ENCODE results near the gene GABRB2.

Gene GABRB2

DNA sequence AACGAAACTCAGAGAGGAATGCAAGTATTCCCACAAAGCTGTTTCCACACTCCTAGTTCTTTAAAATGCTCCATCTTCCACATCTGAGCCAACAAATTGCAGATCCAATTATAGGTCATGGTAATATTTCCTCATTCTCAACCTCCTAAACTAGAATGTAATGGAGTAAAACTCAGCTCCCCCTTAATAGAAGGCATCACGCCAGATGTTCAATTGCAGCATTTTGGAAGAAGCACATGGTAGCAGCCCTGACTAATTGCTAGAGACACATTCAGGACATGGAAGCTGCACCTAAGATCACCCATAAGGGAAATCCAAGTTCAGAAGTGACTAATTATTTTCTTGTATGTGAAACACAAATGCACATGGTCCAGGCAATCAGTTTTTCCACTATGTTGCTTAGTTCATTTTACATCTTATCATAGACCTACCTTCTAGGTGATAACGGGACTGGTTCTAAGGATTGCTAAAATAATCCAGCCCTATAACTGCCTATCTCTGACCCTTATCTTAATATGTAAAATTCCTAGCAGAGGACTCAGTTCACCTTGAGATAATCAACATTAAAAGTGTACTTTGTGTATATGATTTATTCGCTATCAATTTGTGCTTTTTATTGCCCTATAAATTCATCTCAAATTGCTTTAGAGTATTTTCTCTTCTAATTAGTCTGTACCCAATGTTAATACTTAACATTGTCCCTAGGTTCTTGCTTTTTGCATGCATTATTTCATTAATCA lies 75.1 kb downstream of the GABRB2 start:
- no peak for DNase-seq (ENCODE audit: low read depth in 1 of 2, low spot score in 1 of 2)

- no peak for DNase-seq (ENCODE audit: low read depth in 1 of 2, low spot score in 1 of 2)
Measured at GRCh38 chr5:161467703-161468102, 78.8 kb downstream of the GABRB2 start.

- DNase-seq (ENCODE audit: low read depth in 1 of 2, low spot score in 1 of 2) = no peak
Measured at GRCh38 chr5:161460741-161461140, 85.8 kb downstream of the GABRB2 start.

GRCh38 chr5:161446655-161447054 lies 99.9 kb downstream of the GABRB2 start:
- no peak for DNase-seq (ENCODE audit: low read depth in 1 of 2, low spot score in 1 of 2)

DNA sequence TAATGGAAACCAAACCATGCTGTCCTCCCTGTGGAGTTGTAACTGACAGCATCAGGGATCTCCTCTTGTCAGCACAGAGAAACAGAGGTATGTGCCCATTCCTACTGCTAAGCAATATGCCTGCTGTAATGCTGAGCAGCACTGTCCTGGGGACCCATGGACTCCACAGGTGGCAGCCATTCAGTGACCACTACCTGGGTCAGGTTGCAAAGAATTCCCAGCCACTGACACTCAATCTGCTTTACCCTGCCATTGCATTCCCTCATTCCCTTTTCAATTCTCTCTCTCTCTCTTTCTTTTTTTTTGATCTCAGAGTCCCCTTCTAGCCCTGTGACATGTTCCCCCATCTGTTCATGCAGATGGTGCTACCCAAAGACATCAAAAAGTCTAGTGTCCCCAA lies 104.1 kb downstream of the GABRB2 start:
- no peak for DNase-seq (ENCODE audit: low read depth in 1 of 2, low spot score in 1 of 2)

DNA sequence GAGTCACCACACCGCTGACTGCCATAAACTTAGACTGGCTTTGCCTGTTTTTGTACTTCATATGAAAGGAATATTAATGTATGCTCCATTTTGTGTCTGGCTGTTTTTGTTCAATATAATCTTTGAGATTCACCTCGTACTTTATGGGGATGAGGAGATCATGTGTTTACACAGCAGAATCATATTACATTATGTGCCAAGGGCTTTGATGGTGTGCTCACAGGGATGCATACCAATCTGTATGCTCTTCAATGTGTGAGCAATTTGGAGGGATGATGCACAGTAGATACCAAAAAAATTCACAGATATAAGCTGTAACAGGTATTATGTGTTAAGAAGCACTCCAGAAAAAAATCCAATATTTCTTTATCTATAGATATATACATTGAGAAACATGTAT lies 113.7 kb downstream of the GABRB2 start:
- DNase-seq (ENCODE audit: low read depth in 1 of 2, low spot score in 1 of 2) = no peak

DNA sequence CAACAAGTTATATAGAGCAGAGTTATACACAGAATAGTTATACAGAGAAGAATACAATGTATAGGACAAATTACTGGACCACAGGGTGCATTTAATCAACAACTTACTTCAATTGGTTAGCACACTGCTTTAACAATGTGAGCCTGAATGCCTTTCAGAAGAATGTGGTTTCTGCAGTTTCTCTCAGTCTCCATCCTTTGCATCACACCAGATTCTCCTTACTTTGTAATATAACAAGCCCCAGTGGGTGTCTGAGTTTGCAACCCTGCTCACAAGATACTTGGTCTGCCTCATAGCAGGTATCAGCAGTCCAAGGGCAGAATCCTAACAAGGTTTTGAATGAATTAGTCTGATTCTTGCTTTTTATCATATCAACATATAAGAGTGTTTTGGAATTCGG lies 114.6 kb downstream of the GABRB2 start:
- no peak for DNase-seq (ENCODE audit: low read depth in 1 of 2, low spot score in 1 of 2)

DNA sequence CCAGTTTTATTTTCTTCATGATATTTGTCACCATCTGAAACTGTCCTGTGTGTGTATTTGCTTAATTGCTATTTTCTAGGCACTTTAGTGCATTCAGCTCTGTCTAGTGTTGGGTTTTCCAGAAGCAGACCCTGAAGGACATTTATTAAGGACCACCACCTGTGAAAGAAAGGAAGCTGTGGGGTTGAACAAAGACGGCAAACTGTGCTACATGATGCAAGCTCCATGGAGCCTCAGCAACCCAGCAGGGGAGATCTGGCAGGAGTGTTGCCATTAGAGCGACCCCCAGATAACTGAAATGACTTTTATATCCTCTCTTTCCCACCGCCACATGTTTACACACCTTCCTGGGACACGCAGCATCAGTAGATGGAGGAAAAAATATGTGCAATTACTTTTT lies 125.5 kb downstream of the GABRB2 start:
- DNase-seq (ENCODE audit: low read depth in 1 of 2, low spot score in 1 of 2) = no peak

DNA sequence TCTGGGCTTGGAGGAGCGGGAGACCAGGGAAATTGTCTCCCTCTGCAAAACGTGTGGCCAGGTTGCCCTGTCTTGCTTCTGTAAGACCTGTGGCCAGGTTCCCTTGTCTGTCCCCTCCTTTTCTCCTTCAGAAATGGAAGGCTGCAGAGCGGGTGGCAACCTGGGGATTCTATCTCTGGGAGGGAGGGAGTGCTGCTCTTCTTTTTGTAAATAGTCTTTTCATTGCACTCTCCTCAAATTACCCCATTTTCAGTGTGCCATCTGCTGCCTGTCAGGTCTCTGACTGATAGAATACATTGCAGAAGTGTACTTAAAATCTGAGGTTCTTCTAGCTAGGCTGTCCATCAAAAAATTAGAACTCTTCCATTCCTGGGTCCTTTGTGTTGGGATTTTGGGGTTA lies 126.0 kb downstream of the GABRB2 start:
- no peak for DNase-seq (ENCODE audit: low read depth in 1 of 2, low spot score in 1 of 2)

GRCh38 chr5:161414896-161415295 lies 131.6 kb downstream of the GABRB2 start:
- DNase-seq (ENCODE audit: low read depth in 1 of 2, low spot score in 1 of 2) = no peak

GRCh38 chr5:161414037-161414436 lies 132.5 kb downstream of the GABRB2 start:
- DNase-seq (ENCODE audit: low read depth in 1 of 2, low spot score in 1 of 2) = no peak

DNA sequence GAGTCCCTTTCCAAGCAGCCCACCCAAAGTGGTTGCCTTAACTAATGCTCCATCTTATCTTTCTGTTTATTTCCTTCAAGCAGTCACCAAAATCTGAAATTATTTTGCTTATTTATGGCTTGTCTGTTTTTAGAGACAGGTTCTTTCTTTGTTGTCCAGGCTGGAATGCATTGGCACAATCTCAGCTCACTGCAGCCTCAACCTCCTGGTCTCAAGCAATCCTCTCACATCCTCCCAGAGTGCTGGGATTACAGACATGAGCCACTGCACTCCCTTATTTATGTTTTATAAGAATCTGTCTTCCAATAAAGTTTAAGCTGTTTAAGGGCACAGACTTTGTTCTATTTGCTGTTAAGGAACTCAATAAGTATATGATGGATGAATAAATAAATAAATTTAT lies 133.7 kb downstream of the GABRB2 start:
- no peak for DNase-seq (ENCODE audit: low read depth in 1 of 2, low spot score in 1 of 2)

DNA sequence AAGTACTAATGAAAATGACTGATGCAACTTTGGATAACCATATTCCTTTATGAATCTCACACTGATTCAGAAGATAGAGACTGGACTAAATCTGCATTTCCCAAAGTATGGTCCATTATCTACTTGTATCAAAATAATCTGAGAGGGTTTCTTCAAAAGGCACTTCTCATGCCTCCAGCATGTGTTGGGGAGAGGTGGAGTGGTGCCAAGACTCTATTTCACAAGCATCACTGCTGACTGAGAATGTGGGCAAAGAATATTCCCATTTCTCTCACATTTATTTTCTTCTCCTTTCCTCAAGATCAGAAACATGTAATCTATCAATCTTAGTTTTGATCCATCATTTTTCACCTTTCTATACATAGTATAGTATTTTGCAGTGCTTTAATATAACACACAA lies 135.4 kb downstream of the GABRB2 start:
- DNase-seq (ENCODE audit: low read depth in 1 of 2, low spot score in 1 of 2) = no peak

DNA sequence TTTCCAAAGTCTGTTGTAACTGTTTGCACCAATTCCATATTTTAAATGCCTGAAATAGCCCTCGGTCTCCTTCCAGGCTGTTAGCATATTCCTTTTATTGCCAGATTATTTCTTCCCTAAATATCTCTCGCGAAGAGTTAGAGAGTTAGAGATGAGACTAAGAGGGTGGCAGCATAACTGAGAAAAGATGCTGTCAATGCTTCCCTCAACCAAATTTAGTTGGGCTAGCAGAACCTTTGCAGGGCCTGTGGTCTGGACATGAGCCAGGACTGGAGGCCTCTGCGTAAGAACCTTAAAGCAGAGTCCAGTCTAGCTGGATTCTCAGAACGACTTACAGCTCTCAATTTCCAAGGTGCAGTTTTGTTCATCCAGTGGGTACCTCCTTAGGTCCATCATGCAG lies 135.9 kb downstream of the GABRB2 start:
- DNase-seq (ENCODE audit: low read depth in 1 of 2, low spot score in 1 of 2) = no peak

DNA sequence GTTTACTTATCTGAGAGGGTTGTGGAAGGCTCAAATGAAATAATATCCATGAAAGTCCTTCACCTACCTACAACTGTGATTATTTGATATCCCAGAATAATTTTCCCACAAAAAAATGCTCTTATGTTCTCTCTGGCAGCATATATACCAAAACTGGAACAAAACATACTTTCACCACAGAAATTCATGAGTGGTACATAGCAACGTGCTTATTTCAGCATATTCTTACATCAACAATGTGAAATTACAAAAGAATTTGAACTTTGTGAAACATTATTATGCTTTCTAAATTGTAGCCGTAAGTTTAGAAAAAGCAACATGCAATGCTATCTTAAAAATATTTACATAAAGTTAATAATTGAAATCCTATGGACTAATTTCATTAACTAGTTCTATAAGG lies 137.1 kb downstream of the GABRB2 start:
- DNase-seq (ENCODE audit: low read depth in 1 of 2, low spot score in 1 of 2) = no peak

DNA sequence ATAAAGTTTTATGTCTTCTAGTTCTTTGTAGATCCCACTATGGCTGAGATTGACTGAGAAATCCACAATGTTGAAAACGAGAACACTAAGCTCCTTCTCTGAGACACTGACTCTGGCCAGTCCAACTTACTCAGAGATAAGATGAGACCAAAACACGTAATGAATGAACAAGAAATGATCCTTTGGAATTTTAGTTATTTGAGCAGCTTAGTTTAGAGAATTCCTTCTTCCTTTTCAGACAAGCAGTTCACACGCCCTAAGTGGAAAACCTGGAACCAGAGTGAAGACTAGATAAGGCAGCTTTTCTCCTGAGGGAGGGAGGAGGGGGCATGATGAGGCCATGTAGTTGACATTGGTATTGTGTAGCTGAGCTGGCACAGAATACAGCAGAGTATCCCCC lies 139.6 kb downstream of the GABRB2 start:
- no peak for DNase-seq (ENCODE audit: low read depth in 1 of 2, low spot score in 1 of 2)

GRCh38 chr5:161403996-161404395 lies 142.5 kb downstream of the GABRB2 start:
- DNase-seq (ENCODE audit: low read depth in 1 of 2, low spot score in 1 of 2) = no peak

GRCh38 chr5:161403121-161403520 lies 143.4 kb downstream of the GABRB2 start:
- DNase-seq (ENCODE audit: low read depth in 1 of 2, low spot score in 1 of 2) = no peak

- DNase-seq (ENCODE audit: low read depth in 1 of 2, low spot score in 1 of 2) = no peak
Measured at GRCh38 chr5:161400583-161400982, 145.9 kb downstream of the GABRB2 start.

DNA sequence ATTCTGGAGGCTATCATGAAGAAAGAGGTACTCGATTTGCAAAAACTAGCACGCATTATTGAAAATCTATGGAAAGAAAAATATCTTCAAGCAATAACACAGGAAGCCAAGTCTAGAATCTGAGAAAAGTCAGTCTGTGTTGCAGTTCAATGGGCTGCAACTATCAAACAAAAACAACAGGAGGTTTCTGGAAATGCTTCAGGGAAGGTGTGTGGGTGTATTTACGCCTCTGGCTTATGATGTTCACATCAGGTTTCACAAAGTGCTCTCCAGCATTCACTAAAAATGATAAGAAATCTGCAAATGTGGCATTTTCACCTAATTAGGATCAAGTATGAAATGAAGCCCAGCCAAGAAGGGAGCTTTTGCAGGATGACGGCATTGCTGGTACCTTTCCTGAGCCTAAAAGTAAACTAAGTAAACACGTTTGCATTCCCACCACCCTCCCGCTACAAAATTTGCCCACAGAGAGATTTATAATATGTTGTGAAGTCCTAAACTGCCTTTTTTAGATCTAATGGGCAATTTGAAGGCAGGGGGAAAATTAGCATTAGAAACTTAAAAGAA lies 146.4 kb downstream of the GABRB2 start:
- DNase-seq (ENCODE audit: low read depth in 1 of 2, low spot score in 1 of 2) = no peak

DNA sequence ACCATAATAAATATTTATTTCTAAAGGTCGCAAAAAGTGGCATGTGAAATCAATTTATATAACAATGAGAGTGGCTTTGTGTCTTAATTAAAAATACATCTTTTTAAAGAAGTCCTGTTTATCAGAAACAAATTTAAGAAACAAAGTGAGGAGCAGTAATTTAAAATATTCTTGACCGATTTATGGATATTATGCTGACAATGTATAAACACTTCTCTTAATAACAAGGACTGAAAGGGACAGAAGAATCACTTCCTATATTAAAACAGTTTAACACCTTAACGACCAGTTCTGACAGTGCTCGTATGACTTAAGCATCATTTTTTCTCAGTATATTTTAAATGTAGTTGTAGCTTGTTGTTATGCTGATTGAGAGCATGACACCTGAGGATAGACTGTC lies 149.1 kb downstream of the GABRB2 start:
- no peak for DNase-seq (ENCODE audit: low read depth in 1 of 2, low spot score in 1 of 2)

DNA sequence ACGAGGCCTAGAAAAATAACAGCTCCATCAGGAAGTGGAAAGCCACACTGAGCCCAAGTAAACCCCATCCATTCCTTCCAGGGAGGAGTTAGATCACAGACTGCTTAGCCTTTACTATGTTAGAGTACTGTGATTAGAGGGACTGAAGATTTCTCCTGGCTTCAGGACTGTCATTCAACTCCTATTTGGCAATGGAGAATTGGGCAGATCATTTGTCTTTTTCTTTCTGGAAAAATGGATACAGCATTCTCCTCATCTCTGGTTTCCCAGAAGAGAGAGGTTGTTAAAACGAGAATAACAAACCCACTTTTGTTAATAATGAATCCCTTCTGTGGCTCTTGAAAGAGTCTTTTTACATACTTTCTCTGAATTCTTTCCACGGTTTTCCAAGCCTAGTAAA lies 150.4 kb downstream of the GABRB2 start:
- no peak for DNase-seq (ENCODE audit: low read depth in 1 of 2, low spot score in 1 of 2)

DNA sequence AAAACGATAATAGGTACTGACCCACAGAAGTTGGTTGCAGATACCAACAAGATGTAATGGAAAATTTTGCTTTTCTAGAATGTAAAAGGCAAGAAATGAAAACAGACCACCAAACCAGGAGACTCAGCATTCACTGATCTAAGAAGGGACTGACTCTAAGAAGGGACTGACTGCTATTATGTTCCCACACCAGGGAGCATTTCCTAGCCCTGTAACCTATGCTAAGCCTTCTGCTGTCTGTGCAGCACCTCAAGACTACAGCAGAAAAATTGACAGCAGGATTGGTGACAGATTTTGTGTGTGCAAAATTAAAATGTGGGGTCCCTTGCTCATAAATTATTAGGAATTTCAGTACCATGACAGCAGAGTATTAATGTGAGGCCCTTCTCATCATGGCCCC lies 154.8 kb downstream of the GABRB2 start:
- no peak for DNase-seq (ENCODE audit: low read depth in 1 of 2, low spot score in 1 of 2)

Data from stimulated activated CD4-positive, alpha-beta T cell treated with anti-CD3 and anti-CD28 coated beads, Interleukin-15, amount 100 ng/mL, for 1 hour (primary cell).